SK-N-SH treated with all-trans-retinoic acid at 6 μM for 48 hours (cell line): ENCODE data around the gene IFIT5.

Source experiments
- ATAC-seq: fragments of 200-7000 bp; cut with Tn5 transposase; 3 replicates; pipeline ENCODE4 v1.9.1; 2020; ENCODE audit warnings: mild to moderate bottlenecking, moderate library complexity
- ARNTL ChIP-seq: fragments of 450-650 bp; formaldehyde crosslinking; IDR thresholded peaks from 2 replicates; pipeline ENCODE4 v1.5.0; 2020; ENCODE audit warnings: low read depth, mild to moderate bottlenecking, moderate library complexity, borderline replicate concordance
- BACH2 ChIP-seq: fragments of 250-450 bp; sonication (Bioruptor Pico); IDR thresholded peaks from 2 replicates; pipeline ENCODE4 v1.9.0; 2021; ENCODE audit warnings: mild to moderate bottlenecking, borderline replicate concordance
- CREB5 ChIP-seq: fragments of 250-450 bp; sonication (Bioruptor Pico); IDR thresholded peaks from 2 replicates; pipeline ENCODE4 v1.5.1; 2020; ENCODE audit warnings: low read depth, mild to moderate bottlenecking, moderate library complexity
- CSRNP3 ChIP-seq: fragments of 250-450 bp; sonication (Bioruptor Pico); IDR thresholded peaks from 2 replicates; pipeline ENCODE4 v1.5.1; 2021; ENCODE audit warnings: mild to moderate bottlenecking, moderate library complexity
- ESRRG ChIP-seq: fragments of 250-450 bp; sonication (Bioruptor Pico); IDR thresholded peaks from 2 replicates; pipeline ENCODE4 v1.6.1; 2021; ENCODE audit warnings: mild to moderate bottlenecking
- OSR1 ChIP-seq: fragments of 250-450 bp; sonication (Bioruptor Pico); IDR thresholded peaks from 2 replicates; pipeline ENCODE4 v1.8.0; 2022; ENCODE audit warnings: moderate library complexity, mild to moderate bottlenecking, inconsistent platforms
- PATZ1 ChIP-seq: fragments of 250-450 bp; sonication (Bioruptor Pico); IDR thresholded peaks from 2 replicates; pipeline ENCODE4 v1.8.0; 2020; ENCODE audit warnings: mild to moderate bottlenecking, moderate library complexity, borderline replicate concordance
- PPARA ChIP-seq: fragments of 250-450 bp; sonication (Bioruptor Pico); IDR thresholded peaks from 2 replicates; pipeline ENCODE4 v1.5.0; 2020; ENCODE audit warnings: mild to moderate bottlenecking, borderline replicate concordance
- TCF4 ChIP-seq: fragments of 250-450 bp; sonication (Bioruptor Pico); IDR thresholded peaks from 2 replicates; pipeline ENCODE4 v1.8.0; 2021; ENCODE audit warnings: mild to moderate bottlenecking, moderate library complexity, borderline replicate concordance
- TOX ChIP-seq: fragments of 250-450 bp; sonication (Bioruptor Pico); IDR thresholded peaks from 2 replicates; pipeline ENCODE4 v1.8.0; 2021; ENCODE audit warnings: mild to moderate bottlenecking, moderate library complexity, borderline replicate concordance
- TSHZ2 ChIP-seq: fragments of 250-450 bp; sonication (Bioruptor Pico); IDR thresholded peaks from 2 replicates; pipeline ENCODE4 v1.5.0; 2020; ENCODE audit warnings: mild to moderate bottlenecking, moderate library complexity
- ZFP3 ChIP-seq: fragments of 250-450 bp; sonication (Bioruptor Pico); IDR thresholded peaks from 2 replicates; pipeline ENCODE4 v1.5.0; 2020; ENCODE audit warnings: mild to moderate bottlenecking, moderate library complexity
- ZNF565 ChIP-seq: fragments of 450-650 bp; formaldehyde crosslinking; conservative IDR thresholded peaks from 2 replicates; pipeline ENCODE4 v1.5.0; 2020; ENCODE audit warnings: low read depth, mild to moderate bottlenecking, moderate library complexity
- ZNF8 ChIP-seq: fragments of 450-650 bp; formaldehyde crosslinking; IDR thresholded peaks from 2 replicates; pipeline ENCODE4 v1.5.0; 2020; ENCODE audit warnings: mild to moderate bottlenecking, moderate library complexity

IFIT5 gene

GRCh38 chr10:89454561-89455347 is 40.4 kb downstream of the IFIT5 start (continued):
- TF ChIP-seq CREB5 (CRISPR knock-in tag), result no peak

GRCh38 chr10:89458291-89458690 is 43.9 kb downstream of the IFIT5 start:
- ATAC-seq, result peak; percentile 86
- TF ChIP-seq ESRRG (CRISPR knock-in tag) (no peak), ZNF565 (CRISPR knock-in tag) (no peak), OSR1 (no peak), PATZ1 (CRISPR knock-in tag) (no peak), CSRNP3 (CRISPR knock-in tag) (no peak), ZNF8 (CRISPR knock-in tag) (no peak), ZFP3 (no peak), TCF4 (CRISPR knock-in tag) (no peak), CREB5 (CRISPR knock-in tag) (no peak), ARNTL (CRISPR knock-in tag) (no peak), PPARA (CRISPR knock-in tag) (no peak)

GRCh38 chr10:89458784-89459183 is 44.4 kb downstream of the IFIT5 start:
- no peak for TF ChIP-seq BACH2 (CRISPR knock-in tag)
- TF ChIP-seq TSHZ2 (CRISPR knock-in tag), result no peak
- no peak for TF ChIP-seq ESRRG (CRISPR knock-in tag)
- TF ChIP-seq CSRNP3 (CRISPR knock-in tag), result no peak
- no peak for TF ChIP-seq PPARA (CRISPR knock-in tag)
- no peak for TF ChIP-seq ZNF8 (CRISPR knock-in tag)
- no peak for TF ChIP-seq TOX (CRISPR knock-in tag)
- TF ChIP-seq ZNF565 (CRISPR knock-in tag), result no peak
- peak; percentile 33; the same call in 2 of the 3 replicates for ATAC-seq
